ENCODE results near the gene PDCD1LG2.
A peak's percentile ranks its signal among the peaks of the same experiment; 100 is the strongest.
"Not testable (repeated sequence)": the region's sequence is repeated elsewhere in the genome, so short reads cannot be mapped to it uniquely, and the experiment has no call there.

PDCD1LG2 gene

DNA sequence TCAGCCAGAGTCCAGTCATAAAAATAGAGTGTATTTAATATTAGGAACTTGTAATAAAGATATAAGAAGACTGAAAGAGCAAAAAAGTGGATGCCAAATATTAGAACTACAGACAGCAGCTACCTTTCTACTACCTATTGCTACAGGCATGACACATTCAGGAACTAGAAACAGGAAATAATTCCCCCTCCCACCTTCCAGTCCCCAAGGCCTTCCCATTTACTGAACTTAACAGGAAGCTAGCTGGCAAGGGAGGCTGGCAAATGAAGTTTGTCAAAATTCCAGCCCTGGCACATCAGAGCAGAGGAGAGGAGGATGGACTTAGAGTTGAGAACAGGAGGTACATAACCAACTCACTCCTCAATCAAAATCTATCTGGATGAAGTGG lies 68.4 kb downstream of the PDCD1LG2 start:
- no peak overlapping the region for H3K4me3 ChIP-seq (ENCODE audit: low read depth in 1 of 5, low read length in 5 of 5)
- no peaks in the 10 kb centered on the region for H3K9me3 ChIP-seq (ENCODE audit: control insufficient read depth in 5 of 5, low read length in 5 of 5)
- no peaks in the 10 kb centered on the region for H3K27me3 ChIP-seq (ENCODE audit: control insufficient read depth in 5 of 5, insufficient read depth in 4 of 5, low read length in 5 of 5)
- H3K36me3 ChIP-seq (ENCODE audit: control insufficient read depth in 5 of 5, insufficient read depth in 5 of 5, low read length in 5 of 5), result no peaks in the 10 kb centered on the region
- peak overlapping the region in 1 of 5 donors; percentile 53 for H3K9ac ChIP-seq (ENCODE audit: low read length in 5 of 5)
- H3K27ac ChIP-seq (ENCODE audit: low read depth, low read length), result no peak overlapping the region
- H3K4me1 ChIP-seq (ENCODE audit: control insufficient read depth in 5 of 5, insufficient read depth in 5 of 5, low read length in 5 of 5), result peaks cover 0 to 13% (median 4%) of the 10 kb centered on the region in 5 donors

DNA sequence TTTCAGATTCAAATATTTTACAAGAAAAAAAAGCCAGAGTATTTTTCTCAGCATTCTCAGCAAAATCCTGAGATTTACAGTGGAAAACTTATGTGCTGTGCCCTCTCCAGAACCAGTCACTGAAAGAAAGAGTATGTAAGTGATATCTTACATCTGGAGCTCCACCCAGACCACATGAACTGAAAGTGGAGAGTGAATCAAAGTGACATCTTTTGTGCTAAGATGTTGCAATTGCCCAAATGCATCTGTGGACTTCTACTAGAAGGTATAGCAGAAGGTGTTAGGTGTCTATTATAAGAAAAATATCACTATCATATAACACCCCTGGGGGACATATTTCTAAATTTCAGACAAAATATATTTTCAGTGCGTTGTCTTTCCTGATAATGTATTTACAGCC lies 69.5 kb downstream of the PDCD1LG2 start:
- Histone ChIP-seq H3K36me3 (ENCODE audit: control insufficient read depth in 5 of 5, insufficient read depth in 5 of 5, low read length in 5 of 5) (no peaks in the 10 kb centered on the region), H3K27ac (ENCODE audit: low read depth, low read length) (no peak overlapping the region), H3K4me1 (ENCODE audit: control insufficient read depth in 5 of 5, insufficient read depth in 5 of 5, low read length in 5 of 5) (peaks cover 0 to 13% (median 4%) of the 10 kb centered on the region in 5 donors), H3K9me3 (ENCODE audit: control insufficient read depth in 5 of 5, low read length in 5 of 5) (no peaks in the 10 kb centered on the region), H3K27me3 (ENCODE audit: control insufficient read depth in 5 of 5, insufficient read depth in 4 of 5, low read length in 5 of 5) (no peaks in the 10 kb centered on the region), H3K4me3 (ENCODE audit: low read depth in 1 of 5, low read length in 5 of 5) (no peak overlapping the region), H3K9ac (ENCODE audit: low read length in 5 of 5) (no peak overlapping the region)

DNA sequence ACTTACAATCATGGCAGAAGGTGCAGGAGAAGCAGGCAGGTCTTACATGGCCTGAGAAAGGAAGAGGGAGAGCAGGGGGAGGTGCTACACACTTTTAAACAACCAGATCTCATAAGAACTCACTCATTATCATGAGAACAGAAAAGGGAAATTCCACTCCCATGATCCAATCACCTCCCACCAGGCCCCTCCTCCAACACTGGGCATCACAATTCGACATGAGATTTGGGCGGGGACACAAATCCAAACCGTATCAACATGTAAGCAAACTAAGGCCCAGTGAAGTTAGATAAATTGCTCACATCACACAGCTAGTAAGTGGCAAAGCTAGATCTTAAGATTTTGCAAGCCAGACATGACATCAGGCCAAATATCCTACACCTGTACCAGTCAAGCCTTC lies 70.3 kb downstream of the PDCD1LG2 start:
- H3K27ac ChIP-seq (ENCODE audit: low read depth, low read length), result no peak overlapping the region
- H3K36me3 ChIP-seq (ENCODE audit: control insufficient read depth in 5 of 5, insufficient read depth in 5 of 5, low read length in 5 of 5), result no peaks in the 10 kb centered on the region
- H3K9ac ChIP-seq (ENCODE audit: low read length in 5 of 5), result no peak overlapping the region
- peaks cover 0 to 13% (median 4%) of the 10 kb centered on the region in 5 donors for H3K4me1 ChIP-seq (ENCODE audit: control insufficient read depth in 5 of 5, insufficient read depth in 5 of 5, low read length in 5 of 5)
- H3K27me3 ChIP-seq (ENCODE audit: control insufficient read depth in 5 of 5, insufficient read depth in 4 of 5, low read length in 5 of 5), result no peaks in the 10 kb centered on the region
- no peak overlapping the region for H3K4me3 ChIP-seq (ENCODE audit: low read depth in 1 of 5, low read length in 5 of 5)
- H3K9me3 ChIP-seq (ENCODE audit: control insufficient read depth in 5 of 5, low read length in 5 of 5), result no peaks in the 10 kb centered on the region

GRCh38 chr9:5581706-5582105 lies 71.4 kb downstream of the PDCD1LG2 start:
- H3K4me1 ChIP-seq (ENCODE audit: control insufficient read depth in 5 of 5, insufficient read depth in 5 of 5, low read length in 5 of 5), result peaks cover 0 to 13% (median 4%) of the 10 kb centered on the region in 5 donors

DNA sequence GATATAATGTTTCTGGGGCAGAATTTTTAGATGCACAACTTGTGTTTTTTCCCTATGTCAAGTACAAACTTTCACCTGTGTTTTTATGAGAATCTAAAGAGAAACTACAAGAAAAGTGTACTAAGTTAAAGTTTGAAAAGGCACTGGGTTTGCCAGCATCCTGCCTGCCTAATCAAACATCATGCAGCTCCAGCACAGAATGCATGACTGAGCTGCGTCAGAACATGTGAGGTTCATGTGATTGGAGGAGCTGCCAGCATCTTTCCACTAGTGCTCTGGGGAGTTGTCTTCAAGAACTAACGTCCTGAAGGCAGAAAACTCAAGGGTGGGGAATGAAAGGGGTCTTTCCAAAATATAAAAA lies 72.5 kb downstream of the PDCD1LG2 start:
- H3K27ac ChIP-seq (ENCODE audit: low read depth, low read length), result no peak overlapping the region
- peaks cover 0 to 13% (median 4%) of the 10 kb centered on the region in 5 donors for H3K4me1 ChIP-seq (ENCODE audit: control insufficient read depth in 5 of 5, insufficient read depth in 5 of 5, low read length in 5 of 5)

More at GRCh38 chr9:5581706-5582105, 71.4 kb downstream of the PDCD1LG2 start:
- H3K9ac ChIP-seq (ENCODE audit: low read length in 5 of 5); H3K4me3 ChIP-seq (ENCODE audit: low read depth in 1 of 5, low read length in 5 of 5); H3K27me3 ChIP-seq (ENCODE audit: control insufficient read depth in 5 of 5, insufficient read depth in 4 of 5, low read length in 5 of 5); H3K9me3 ChIP-seq (ENCODE audit: control insufficient read depth in 5 of 5, low read length in 5 of 5); H3K36me3 ChIP-seq (ENCODE audit: control insufficient read depth in 5 of 5, insufficient read depth in 5 of 5, low read length in 5 of 5); H3K27ac ChIP-seq (ENCODE audit: low read depth, low read length): not testable (repeated sequence)

DNA sequence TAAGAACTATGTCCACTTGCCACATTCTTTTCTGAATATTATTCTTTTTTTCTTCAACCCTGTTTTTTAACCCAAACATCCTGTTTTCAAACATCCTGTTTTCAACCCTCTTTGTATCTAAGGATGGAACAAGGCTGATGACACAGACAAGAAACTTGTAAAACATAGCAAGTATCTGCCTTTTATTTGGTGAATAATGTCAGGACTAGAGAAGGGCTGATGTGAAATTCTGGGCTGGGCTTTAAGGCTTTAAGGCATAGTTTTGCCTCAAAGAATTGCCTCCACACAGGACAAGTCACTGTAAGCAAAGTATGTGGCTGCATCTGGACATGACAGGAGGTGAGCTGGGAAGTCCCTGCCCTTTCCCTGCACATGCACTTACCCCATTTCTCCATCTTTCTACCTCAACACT lies 76.1 kb downstream of the PDCD1LG2 start:
- H3K27ac ChIP-seq (ENCODE audit: low read depth, low read length), result no peak overlapping the region
- no peaks in the 10 kb centered on the region for H3K9me3 ChIP-seq (ENCODE audit: control insufficient read depth in 5 of 5, low read length in 5 of 5)
- H3K4me3 ChIP-seq (ENCODE audit: low read depth in 1 of 5, low read length in 5 of 5), result no peak overlapping the region
- H3K27me3 ChIP-seq (ENCODE audit: control insufficient read depth in 5 of 5, insufficient read depth in 4 of 5, low read length in 5 of 5), result no peaks in the 10 kb centered on the region
- H3K36me3 ChIP-seq (ENCODE audit: control insufficient read depth in 5 of 5, insufficient read depth in 5 of 5, low read length in 5 of 5), result no peaks in the 10 kb centered on the region
- H3K9ac ChIP-seq (ENCODE audit: low read length in 5 of 5), result no peak overlapping the region
- H3K4me1 ChIP-seq (ENCODE audit: control insufficient read depth in 5 of 5, insufficient read depth in 5 of 5, low read length in 5 of 5), result peaks cover 0 to 9% (median 0%) of the 10 kb centered on the region in 5 donors

More for the DNA sequence above, 72.5 kb downstream of the PDCD1LG2 start:
- H3K4me3 ChIP-seq (ENCODE audit: low read depth in 1 of 5, low read length in 5 of 5), result no peak overlapping the region
- no peak overlapping the region for H3K9ac ChIP-seq (ENCODE audit: low read length in 5 of 5)
- no peaks in the 10 kb centered on the region for H3K27me3 ChIP-seq (ENCODE audit: control insufficient read depth in 5 of 5, insufficient read depth in 4 of 5, low read length in 5 of 5)
- H3K36me3 ChIP-seq (ENCODE audit: control insufficient read depth in 5 of 5, insufficient read depth in 5 of 5, low read length in 5 of 5), result no peaks in the 10 kb centered on the region
- H3K9me3 ChIP-seq (ENCODE audit: control insufficient read depth in 5 of 5, low read length in 5 of 5), result no peaks in the 10 kb centered on the region

DNA sequence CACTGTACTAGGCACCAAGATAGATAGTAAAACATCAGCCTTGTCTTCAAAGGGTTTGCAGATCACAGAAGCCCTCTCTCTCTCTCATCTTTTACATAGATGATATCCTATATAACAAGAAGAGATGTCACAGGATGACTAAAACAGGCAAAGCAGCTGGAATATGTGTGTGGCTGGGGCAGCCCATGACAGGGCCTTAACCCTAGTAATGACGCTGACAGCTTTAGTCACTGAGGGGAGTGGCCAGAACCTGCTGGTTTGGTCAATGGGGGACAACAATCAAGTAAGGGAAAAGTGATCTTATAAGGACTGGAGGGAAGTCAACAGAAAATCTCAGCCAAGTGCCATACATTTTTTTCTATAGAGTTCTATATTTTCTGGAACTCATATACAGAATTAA lies 76.7 kb downstream of the PDCD1LG2 start:
- H3K9me3 ChIP-seq (ENCODE audit: control insufficient read depth in 5 of 5, low read length in 5 of 5), result no peaks in the 10 kb centered on the region
- H3K36me3 ChIP-seq (ENCODE audit: control insufficient read depth in 5 of 5, insufficient read depth in 5 of 5, low read length in 5 of 5), result no peaks in the 10 kb centered on the region
- H3K4me1 ChIP-seq (ENCODE audit: control insufficient read depth in 5 of 5, insufficient read depth in 5 of 5, low read length in 5 of 5), result peaks cover 0 to 9% (median 0%) of the 10 kb centered on the region in 5 donors
- H3K27ac ChIP-seq (ENCODE audit: low read depth, low read length), result no peak overlapping the region
- no peaks in the 10 kb centered on the region for H3K27me3 ChIP-seq (ENCODE audit: control insufficient read depth in 5 of 5, insufficient read depth in 4 of 5, low read length in 5 of 5)
- H3K9ac ChIP-seq (ENCODE audit: low read length in 5 of 5), result no peak overlapping the region
- H3K4me3 ChIP-seq (ENCODE audit: low read depth in 1 of 5, low read length in 5 of 5), result no peak overlapping the region

DNA sequence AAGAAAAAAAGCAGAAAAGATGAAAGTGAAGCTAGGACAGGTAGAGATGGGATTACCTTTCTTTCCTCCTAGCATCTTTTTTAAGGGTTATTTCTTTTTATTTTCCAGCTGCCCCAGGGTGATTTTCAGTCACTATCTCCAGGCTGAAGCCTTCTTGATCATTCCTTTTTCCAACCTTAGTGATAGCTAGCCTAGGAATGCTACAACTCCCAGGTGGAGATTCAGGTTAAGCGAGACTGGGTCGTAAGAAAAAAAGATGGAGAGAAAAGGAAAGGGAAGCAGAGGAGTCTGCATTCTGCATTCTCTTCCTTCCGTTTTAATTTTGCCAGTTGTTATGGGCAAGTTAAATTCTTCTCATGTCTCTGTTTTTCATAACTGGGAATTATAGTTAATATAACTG lies 81.9 kb downstream of the PDCD1LG2 start:
- Histone ChIP-seq H3K36me3 (ENCODE audit: control insufficient read depth in 5 of 5, insufficient read depth in 5 of 5, low read length in 5 of 5) (no peaks in the 10 kb centered on the region), H3K4me1 (ENCODE audit: control insufficient read depth in 5 of 5, insufficient read depth in 5 of 5, low read length in 5 of 5) (peaks cover 2 to 8% (median 6%) of the 10 kb centered on the region in 5 donors), H3K4me3 (ENCODE audit: low read depth in 1 of 5, low read length in 5 of 5) (no peak overlapping the region), H3K27ac (ENCODE audit: low read depth, low read length) (no peak overlapping the region), H3K27me3 (ENCODE audit: control insufficient read depth in 5 of 5, insufficient read depth in 4 of 5, low read length in 5 of 5) (no peaks in the 10 kb centered on the region), H3K9ac (ENCODE audit: low read length in 5 of 5) (no peak overlapping the region), H3K9me3 (ENCODE audit: control insufficient read depth in 5 of 5, low read length in 5 of 5) (no peaks in the 10 kb centered on the region)

DNA sequence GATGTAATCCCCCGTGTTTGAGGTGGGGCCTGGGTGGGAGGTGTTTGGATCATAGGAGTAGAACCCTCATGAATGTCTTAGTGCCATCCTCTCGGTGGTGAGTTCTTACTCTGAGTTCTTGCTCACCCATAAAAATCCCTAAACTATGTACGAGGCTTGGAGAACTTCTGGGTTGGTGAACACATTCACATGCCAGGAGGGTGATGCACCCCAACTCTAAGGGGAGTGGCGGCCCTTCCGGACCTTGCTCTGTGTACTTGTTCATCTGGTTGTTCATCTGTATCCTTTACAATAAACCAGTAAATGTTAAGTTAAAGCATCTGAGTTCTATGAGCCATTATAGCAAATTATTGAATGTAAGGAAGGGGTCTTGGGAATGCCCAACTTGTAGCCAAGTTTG lies 82.6 kb downstream of the PDCD1LG2 start:
- H3K4me1 ChIP-seq (ENCODE audit: control insufficient read depth in 5 of 5, insufficient read depth in 5 of 5, low read length in 5 of 5), result peaks cover 2 to 8% (median 6%) of the 10 kb centered on the region in 5 donors
- no peaks in the 10 kb centered on the region for H3K36me3 ChIP-seq (ENCODE audit: control insufficient read depth in 5 of 5, insufficient read depth in 5 of 5, low read length in 5 of 5)
- no peak overlapping the region for H3K4me3 ChIP-seq (ENCODE audit: low read depth in 1 of 5, low read length in 5 of 5)
- H3K9me3 ChIP-seq (ENCODE audit: control insufficient read depth in 5 of 5, low read length in 5 of 5), result no peaks in the 10 kb centered on the region
- no peak overlapping the region for H3K9ac ChIP-seq (ENCODE audit: low read length in 5 of 5)
- no peaks in the 10 kb centered on the region for H3K27me3 ChIP-seq (ENCODE audit: control insufficient read depth in 5 of 5, insufficient read depth in 4 of 5, low read length in 5 of 5)
- no peak overlapping the region for H3K27ac ChIP-seq (ENCODE audit: low read depth, low read length)

- Histone ChIP-seq H3K4me1 (ENCODE audit: control insufficient read depth in 5 of 5, insufficient read depth in 5 of 5, low read length in 5 of 5) (peaks cover 2 to 8% (median 6%) of the 10 kb centered on the region in 5 donors), H3K36me3 (ENCODE audit: control insufficient read depth in 5 of 5, insufficient read depth in 5 of 5, low read length in 5 of 5) (no peaks in the 10 kb centered on the region)
These were observed 83.6 kb downstream of the PDCD1LG2 start for GRCh38 chr9:5593904-5594303.

GRCh38 chr9:5596173-5596572 lies 85.8 kb downstream of the PDCD1LG2 start:
- Histone ChIP-seq H3K4me3 (ENCODE audit: low read depth in 1 of 5, low read length in 5 of 5) (no peak overlapping the region), H3K4me1 (ENCODE audit: control insufficient read depth in 5 of 5, insufficient read depth in 5 of 5, low read length in 5 of 5) (peaks cover 2 to 14% (median 6%) of the 10 kb centered on the region in 5 donors), H3K36me3 (ENCODE audit: control insufficient read depth in 5 of 5, insufficient read depth in 5 of 5, low read length in 5 of 5) (no peaks in the 10 kb centered on the region), H3K27me3 (ENCODE audit: control insufficient read depth in 5 of 5, insufficient read depth in 4 of 5, low read length in 5 of 5) (no peaks in the 10 kb centered on the region), H3K9ac (ENCODE audit: low read length in 5 of 5) (peak overlapping the region in 1 of 5 donors; percentile 13), H3K27ac (ENCODE audit: low read depth, low read length) (no peak overlapping the region), H3K9me3 (ENCODE audit: control insufficient read depth in 5 of 5, low read length in 5 of 5) (no peaks in the 10 kb centered on the region)

More at GRCh38 chr9:5593904-5594303, 83.6 kb downstream of the PDCD1LG2 start:
- Histone ChIP-seq H3K9ac (ENCODE audit: low read length in 5 of 5) (no peak overlapping the region), H3K4me3 (ENCODE audit: low read depth in 1 of 5, low read length in 5 of 5) (no peak overlapping the region), H3K27ac (ENCODE audit: low read depth, low read length) (no peak overlapping the region), H3K9me3 (ENCODE audit: control insufficient read depth in 5 of 5, low read length in 5 of 5) (no peaks in the 10 kb centered on the region), H3K27me3 (ENCODE audit: control insufficient read depth in 5 of 5, insufficient read depth in 4 of 5, low read length in 5 of 5) (no peaks in the 10 kb centered on the region)

All from subcutaneous abdominal adipose tissue (tissue), 5 donors.